ENCODE results near the gene SOWAHC.
"Not testable (repeated sequence)": the region's sequence is repeated elsewhere in the genome, so short reads cannot be mapped to it uniquely, and the experiment has no call there.

The SOWAHC gene, protein sequence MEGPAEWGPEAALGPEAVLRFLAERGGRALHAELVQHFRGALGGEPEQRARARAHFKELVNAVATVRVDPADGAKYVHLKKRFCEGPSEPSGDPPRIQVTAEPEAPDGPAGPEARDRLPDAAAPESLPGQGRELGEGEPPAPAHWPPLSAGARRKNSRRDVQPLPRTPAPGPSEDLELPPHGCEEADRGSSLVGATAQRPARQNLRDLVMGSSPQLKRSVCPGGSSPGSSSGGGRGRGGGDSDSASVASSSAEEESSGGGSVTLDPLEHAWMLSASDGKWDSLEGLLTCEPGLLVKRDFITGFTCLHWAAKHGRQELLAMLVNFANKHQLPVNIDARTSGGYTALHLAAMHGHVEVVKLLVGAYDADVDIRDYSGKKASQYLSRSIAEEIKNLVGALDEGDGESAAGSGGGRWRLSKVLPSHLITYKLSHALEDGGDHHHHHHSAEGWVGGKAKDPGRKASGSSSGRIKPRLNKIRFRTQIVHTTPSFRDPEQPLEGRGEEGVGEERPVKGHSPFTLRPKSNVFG

DNA sequence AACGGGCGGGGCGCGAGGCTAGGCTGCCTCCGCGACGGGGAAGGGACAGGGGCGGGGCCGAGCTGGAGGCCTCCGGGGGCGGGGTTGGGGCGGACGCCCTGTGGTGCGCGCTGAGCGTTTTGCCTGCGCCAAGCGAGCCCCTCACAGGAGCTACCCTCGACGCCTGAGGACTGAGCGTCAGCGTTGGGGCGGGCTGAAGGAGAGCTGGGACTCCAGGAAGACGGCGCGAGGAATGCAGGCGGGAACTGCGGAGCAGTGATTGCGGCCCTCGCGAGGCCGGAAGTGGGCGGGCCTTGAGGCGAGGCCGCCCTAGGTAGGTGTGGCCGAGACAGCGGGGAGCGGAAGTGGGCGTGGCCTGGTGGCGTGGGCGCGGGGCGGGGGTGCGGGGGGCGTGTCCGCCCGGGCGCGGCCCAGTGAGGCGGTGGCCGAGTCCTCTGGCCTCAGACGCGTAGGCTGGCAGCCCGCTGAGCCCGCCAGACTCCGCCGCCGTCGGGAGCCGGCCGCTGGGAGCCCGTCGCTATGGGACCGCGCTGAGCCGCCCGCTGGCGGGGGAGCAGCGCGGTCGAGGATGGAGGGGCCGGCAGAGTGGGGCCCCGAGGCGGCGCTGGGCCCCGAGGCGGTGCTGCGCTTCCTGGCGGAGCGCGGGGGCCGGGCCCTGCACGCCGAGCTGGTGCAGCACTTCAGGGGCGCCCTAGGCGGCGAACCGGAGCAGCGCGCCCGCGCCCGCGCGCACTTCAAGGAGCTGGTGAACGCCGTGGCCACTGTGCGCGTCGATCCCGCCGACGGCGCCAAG, at the start of gene SOWAHC, which contains the start of gene SEPTIN10:
Gene SOWAHC (plus strand): TSS at position 443 of the 793 bp plus-strand sequence. CDS start 126 bp downstream, at position 569.
Gene SEPTIN10 (minus strand): TSS at position 45 of the 793 bp plus-strand sequence. CDS start 139 bp downstream, outside the sequence.
- peak; percentile 79 for DNase-seq

DNA sequence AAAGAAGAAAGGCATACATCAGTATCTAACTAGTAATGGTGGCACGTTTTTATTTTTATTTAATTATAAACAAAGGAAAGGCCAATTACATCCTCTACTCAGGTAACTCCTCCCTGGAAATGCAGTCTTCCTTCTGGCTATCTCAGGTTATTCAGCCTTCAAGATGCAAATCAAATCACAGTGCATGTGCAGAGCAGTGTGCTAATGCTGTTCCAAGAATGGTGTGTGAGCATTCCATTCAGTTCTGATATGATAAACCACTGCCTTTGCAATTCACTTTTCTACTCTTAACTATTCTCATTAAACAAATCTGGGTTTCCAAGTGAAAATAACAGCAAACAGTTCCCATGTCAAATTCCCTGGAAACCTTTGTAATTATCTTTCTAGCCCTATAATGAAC, 38.8 kb upstream of the SOWAHC start:
- DNase-seq: no peak

DNA sequence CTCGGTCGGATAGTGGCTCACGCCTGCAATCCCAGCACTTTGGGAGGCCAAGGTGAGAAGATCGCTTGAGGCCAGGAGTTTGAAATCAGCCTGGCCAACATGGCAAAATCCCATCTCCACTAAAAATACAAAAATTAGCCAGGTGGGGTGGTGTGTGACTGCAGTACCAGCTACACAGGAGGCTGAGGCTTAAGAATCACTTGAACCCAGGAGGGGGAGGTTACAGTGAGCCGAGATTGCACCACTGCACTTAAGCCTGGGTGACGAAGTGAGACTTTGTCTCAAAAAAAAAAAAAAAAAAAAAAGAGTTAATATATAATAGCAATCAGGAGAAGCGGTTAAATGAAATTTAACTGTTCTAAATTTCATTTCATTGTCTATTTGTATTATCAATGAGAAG, 36.5 kb upstream of the SOWAHC start:
- DNase-seq: not testable (repeated sequence)

DNA sequence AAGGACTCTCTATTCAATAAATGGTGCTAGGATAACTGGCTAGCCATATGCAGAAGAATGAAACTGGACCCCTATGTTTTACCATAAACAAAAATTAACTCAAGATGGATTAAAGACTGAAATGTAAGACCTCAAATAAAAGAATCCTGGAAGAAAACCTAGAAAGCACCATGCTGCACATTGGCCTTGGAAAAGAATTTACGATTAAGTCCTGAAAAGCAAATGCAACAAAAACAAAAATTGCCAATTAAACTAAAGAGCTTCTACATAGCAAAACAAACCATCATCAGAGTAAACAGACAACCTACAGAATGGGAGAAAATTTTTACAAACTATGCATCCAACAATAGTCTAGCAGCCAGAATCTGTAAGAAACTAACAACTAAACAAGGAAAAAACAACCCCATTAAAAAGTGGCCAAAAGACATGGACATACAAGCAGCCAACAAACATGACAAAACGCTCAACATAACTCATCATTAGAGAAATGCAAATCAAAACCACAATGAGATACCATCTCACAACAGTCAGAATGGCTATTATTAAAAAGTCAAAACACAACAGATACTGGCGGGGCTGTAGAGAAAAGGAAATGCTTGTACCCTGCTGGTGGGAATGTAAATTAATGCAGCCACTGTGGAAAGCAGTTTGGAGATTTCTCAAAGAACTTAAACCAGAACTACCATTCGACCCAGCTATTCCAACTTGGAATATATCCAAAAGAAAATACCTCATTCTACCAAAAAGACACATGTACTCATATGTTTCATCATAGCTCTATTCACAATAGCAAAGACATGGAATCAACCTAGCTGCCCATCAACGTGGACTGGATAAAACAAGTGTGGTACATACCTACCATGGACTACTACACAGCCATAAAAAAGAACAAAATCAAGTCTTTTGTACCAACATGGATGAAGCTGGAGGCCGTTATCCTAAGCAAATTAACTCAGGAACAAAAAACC, 31.0 kb upstream of the SOWAHC start:
- no peak for DNase-seq

DNA sequence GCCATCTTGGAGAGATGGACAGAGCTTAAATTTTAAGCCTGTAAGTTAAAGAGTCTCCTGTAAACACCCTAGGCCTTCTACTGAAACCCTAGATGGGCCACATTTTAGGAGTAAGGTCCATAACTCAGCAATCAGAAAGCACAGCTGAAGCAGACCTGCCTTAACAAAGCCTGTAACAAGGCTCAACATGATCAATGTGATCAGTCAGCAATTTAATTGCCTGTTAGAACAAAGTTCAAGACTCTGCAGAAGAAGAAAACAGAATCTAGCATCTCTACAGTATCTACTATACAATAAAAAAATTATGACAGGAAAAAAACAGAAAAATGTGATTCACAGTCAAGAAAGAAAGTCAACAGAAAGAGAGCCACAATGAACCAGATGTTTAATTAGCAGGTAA, 27.5 kb upstream of the SOWAHC start:
- no peak for DNase-seq

DNA sequence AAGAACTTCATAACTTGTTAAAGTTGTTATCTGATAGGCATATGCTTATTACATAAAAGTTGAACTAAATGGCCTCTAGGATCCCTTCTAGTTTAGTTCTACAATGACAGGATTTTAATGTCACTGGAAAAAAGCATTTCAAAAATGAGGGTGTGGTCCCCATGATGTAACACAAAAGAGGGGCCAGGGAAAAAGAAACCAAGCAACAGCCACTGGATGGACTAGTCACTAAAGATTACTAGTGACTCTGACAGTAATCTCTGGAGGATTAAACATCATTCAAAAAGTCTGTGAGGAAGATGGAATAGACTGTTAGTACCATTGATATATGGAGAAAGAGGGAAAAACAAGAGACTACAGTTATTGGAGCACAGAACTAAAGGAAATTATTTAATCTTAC, 23.0 kb upstream of the SOWAHC start:
- no peak for DNase-seq

DNA sequence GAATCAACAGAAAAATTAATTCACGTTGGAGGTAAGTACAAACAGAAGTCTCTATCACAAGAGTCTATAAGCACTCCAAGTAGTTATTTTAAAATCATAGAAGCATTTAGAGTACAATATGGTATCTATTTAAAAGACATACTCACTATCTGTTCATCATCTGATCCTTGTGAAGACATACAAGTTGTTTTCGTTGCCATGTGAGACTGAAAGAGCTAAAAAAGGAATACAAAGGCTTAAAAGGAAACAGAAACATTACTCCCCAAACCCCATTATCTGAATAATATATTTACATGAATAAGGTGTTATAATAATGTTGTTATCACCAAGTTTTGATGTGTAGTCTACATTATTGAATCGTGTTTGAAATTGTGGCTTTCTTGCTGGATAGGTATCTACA, 21.3 kb upstream of the SOWAHC start:
- no peak for DNase-seq

DNA sequence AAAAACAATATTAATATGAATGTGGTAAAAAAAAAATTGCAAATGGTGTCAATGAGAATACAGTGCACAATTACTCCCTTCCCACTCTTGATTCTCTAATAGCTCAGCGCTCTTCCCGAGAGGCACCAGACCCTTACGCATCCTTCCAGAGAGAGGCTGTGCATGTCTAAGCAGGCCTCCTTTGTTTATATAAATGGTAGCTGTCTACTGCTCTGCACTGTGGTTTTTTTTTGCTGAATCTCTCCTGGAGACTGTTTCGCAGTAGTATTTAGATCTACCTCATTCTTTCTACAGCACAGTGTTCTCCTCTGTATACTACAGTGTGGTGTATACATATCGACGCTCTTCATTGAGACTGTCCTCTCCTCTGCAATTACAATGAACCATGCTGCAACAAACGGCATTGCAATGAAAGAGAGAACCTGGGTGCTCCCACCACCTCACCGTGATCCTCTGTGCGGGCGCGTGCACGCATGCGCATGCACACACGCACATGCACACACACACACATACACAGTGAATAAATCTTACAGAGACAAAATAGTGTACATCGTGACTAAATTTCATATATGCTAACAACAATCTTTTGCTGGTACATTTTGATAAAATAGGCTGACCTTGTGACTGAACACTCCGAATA, 19.8 kb upstream of the SOWAHC start:
- no peak for DNase-seq

DNA sequence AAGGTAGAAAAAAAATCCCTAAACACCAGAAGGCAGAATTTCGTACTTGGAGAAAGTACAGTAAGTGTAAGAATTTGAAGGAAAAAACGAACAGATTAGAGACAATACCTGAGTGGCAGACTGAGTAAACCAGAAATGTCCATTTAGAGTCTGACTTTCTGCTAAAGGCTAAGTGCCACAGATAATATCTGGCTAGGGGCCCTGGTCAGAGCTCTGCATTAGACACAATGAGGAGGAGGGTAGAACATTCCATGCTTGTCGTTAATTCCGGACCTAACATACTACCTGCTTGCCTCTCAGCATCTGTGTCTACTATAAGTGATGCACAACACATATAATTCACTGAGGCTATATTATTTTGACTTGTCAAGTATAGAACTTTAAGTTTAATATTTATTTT, 18.5 kb upstream of the SOWAHC start:
- DNase-seq: no peak

DNA sequence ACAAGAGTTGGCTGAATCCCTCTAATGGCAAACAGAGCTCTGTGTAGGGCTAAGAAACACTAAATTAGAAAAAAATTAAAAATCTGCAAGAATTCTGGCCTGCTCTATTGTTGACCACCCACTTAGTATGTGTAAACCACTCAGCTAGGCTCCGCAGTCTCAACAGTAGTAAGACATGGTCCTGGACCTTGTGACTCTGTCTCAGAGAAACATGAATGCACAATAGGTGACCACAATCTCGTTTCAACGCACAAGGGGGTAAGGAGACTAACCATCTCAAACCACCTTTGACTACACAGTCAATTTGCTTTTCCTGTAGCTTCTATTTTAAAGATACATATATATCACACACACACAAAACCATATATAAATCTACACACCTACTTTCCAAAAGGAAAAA, 16.9 kb upstream of the SOWAHC start:
- no peak for DNase-seq

DNA sequence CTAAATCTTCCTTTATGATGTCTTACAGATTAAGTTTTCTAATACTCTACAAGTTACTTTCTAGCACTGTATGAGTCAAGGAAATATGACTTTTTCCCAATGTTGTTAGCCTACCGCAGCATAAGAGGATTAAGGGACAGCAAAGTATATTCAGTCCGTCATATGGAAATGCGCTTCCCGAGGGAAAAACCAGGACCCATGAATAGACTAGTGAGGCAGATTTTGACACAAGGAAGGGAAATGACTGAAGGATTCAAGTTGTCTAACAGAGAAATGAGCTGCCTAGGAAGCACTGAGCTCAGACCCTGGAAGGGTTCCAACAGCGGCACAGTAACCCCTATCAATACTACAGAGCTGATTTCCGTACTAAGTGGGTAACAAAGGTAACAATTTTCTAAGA, 12.4 kb upstream of the SOWAHC start:
- no peak for DNase-seq

DNA sequence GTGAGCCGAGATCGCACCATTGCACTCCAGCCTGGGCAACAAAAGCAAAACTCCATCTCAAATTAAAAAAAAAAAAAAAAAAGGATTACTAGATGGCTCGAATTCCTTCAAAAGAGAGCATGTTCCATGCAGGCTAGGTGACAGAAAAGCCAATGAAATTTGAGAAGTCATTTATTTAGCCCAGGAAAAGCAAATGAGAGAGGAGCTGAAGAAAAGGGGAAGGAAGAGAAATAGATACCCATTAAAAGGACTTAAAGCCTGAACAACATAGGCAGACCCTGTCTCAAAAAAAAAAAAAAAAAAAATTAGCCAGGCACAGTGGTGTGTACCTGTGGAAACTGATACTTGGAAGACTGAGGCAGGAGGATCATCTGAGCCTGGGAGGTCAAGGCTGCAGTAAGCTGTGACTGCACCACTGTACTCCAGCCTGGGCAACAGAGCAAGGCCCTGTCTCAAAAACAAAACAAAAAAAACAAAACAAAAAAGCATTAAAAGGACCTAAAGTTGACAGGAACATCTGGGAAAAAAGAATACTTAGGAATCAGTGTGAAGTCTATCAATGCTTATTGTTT, 11.5 kb upstream of the SOWAHC start:
- no peak for DNase-seq

DNA sequence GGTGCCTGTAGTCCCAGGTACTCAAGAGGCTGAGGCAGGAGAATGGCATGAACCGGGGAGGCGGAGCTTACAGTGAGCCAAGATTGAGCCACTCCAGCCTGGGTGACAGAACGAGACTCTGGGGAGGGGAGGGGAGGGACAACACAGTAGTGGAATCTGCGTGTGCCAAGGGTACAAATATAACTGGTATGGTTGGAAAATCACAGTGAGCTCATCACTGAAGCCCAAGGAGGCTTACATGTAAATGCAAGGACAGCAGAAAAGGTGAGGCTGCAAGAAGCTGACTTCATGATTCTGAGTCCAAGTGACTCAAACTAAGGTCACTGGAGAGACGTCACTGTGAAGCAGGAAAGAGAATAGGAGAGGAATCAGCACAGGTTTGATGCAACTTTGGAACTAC, 9.6 kb upstream of the SOWAHC start:
- DNase-seq: no peak

DNA sequence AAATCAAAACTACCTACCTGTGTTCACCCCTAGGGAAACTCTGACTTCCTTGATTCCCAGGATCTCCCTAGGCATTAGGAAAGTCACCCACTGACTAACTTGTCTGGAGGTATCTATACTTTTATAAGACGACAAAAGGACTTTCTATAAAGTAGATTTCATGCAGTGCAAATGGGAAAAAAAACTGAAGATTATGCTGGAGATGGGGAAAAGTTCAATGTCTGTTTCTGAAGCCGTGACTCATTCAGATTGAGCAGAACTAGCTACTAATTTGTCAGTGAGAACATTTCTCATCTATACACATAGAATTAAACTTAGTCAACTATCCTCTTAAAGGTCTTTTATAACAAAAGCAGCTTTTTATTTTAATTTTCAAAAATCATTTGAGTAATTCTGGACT, 6.4 kb upstream of the SOWAHC start:
- no peak for DNase-seq

DNA sequence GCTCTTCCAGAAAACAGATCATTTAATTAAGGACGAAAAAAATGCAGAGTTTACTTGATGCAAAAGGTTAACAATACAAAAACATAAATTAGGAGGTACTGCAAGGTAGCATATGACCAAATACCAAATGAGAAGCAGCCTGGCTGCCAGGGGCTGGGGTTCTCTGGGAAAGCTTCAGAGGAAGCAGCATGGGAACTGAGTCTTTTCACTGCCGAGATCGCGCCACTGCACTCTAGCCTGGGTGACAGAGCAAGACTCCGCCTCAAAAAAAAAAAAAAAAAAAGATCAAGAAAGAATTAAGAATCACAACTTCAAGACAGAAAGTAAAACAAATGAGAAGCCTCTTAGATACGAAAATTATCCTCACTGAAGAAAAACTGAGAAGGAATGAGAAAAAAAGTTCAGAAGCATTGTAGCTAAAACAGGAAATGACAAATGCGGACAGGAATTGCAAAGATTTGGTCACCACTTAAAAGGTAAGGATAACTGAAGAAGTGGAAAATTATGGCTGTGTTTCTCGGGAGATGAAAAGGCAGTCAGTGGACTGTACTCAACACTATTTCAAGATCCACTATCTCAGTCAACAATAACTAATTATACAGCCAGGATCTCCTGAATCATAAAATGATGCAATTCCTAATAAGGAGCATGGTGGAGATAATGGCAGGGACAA, 4.7 kb upstream of the SOWAHC start:
- no peak for DNase-seq

DNA sequence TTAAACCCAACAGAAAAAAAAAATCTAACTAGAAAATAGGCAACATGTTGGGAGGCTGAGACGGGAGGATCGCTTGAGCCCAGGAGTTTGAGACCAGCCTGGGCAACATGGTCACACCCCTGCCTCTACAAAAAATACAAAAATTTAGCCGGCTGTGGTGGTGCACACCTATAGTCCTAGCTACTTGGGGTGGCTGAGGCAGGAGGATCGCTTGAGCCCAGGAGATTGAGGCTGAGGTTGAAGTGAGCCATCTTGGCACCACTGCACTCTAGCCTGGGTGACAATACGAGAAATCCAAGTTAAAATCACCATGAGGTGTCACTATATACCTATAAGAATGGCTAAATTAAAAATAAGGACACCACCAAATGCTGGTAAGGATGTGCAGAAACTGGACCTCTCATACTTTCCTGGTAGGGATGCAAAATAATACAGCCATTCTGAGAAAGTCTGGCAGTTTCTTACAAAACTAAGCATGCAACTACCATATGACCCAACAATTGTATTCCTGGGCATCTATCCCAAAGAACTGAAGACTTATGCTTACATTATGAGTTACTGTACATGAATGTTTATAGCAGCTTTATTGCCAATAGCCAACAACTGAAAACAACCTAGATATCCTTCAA, 2.6 kb upstream of the SOWAHC start:
- DNase-seq: no peak

DNA sequence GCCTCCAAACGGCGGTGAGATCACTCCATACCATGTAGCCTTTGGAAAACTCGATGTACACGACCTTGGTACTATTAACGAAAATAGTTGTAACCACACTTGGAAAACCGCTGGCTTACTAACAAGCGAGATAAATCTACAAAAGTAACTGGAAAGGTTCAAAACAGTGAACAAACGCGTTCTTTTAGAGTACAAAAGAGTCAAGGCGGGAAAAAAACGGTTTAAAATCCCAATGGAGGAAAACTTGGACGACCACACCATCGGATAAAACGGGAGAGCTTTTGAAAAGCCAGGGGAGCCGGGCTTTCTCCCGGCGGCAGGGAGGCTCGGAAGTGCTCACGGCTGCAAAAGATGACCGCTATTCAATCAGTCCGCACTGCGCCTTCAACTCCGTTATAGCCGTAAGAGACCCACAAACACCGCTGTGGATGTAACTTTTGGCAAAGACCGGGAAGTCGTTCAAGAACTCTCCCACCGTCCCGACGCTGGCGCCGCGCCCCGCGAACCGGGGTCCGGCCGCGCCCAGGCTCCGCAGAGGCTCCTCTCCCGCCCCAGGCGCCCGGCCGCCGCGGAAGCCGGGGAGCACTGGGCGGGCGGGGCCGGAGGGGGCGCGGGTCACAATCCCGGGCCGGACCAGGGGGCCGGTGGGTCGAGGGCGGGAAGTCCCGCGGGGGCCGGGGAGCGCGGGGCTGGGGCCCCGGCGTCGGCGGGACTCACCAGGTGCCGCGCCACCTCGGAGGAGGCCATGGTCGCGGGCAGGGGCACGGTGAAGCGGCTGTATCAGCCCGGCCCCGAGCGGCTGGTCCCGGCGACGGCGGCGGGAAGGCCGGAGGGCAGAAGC, 863 bp upstream of the SOWAHC start:
- no peak for DNase-seq

DNA sequence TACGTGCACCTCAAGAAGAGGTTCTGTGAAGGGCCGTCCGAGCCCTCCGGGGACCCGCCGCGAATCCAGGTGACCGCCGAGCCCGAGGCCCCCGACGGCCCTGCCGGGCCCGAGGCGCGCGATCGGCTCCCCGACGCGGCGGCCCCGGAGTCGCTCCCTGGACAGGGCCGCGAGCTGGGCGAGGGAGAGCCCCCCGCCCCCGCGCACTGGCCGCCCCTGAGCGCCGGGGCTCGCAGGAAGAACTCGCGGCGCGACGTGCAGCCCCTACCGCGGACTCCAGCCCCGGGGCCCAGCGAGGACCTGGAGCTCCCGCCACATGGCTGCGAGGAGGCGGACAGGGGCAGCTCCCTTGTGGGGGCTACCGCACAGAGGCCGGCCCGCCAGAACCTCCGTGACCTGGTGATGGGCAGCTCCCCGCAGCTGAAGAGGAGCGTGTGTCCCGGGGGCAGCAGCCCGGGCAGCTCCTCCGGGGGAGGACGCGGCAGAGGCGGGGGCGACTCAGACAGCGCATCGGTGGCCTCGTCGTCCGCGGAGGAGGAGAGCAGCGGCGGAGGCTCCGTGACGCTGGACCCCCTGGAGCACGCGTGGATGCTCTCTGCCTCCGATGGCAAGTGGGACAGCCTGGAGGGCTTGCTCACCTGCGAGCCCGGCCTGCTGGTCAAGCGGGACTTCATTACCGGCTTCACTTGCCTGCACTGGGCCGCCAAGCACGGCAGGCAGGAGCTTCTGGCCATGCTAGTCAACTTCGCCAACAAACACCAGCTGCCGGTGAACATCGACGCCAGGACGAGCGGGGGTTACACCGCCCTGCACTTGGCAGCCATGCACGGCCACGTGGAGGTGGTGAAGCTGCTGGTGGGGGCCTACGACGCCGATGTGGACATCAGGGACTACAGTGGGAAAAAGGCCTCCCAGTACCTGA, 812 bp downstream of the SOWAHC start:
- DNase-seq: no peak

Data from CD4-positive, alpha-beta T cell treated with Interleukin-21 for 1 hour (primary cell).